Smooth muscle cell (in vitro differentiated cells): ENCODE measurements around the gene RTL10. TPM values are rescaled to one million over a fixed set of nuclear protein-coding genes. Genes with fewer than 3 reads are reported as not detected.

ENCODE experiments used
- DNase-seq: peaks from one replicate; lab custom pipeline; 2025; ENCODE audit not compliant: unreplicated experiment; lab: John Stamatoyannopoulos, UW
- H2AFZ ChIP-seq: fragments of 200-600 bp; sonication (generic); 2 replicates; pipeline ENCODE4 v1.6.0; 2016; ENCODE audit warnings: antibody characterized with exemption, low read depth, mild to moderate bottlenecking
- H3F3A ChIP-seq: fragments of 200-600 bp; sonication (generic); 2 replicates; pipeline ENCODE4 v1.6.0; 2017; ENCODE audit warnings: antibody characterized with exemption, low read depth
- H3K27ac ChIP-seq: fragments of 200-600 bp; sonication (generic); 2 replicates; pipeline ENCODE4 v1.5.1; 2016; ENCODE audit warnings: low read depth, mild to moderate bottlenecking
- H3K27me3 ChIP-seq: fragments of 200-600 bp; sonication (generic); 2 replicates; pipeline ENCODE4 v1.6.1; 2016; ENCODE audit warnings: low read depth, mild to moderate bottlenecking
- H3K36me3 ChIP-seq: fragments of 200-600 bp; sonication (generic); 2 replicates; pipeline ENCODE4 v1.5.1; 2016; ENCODE audit warnings: low read depth
- H3K4me1 ChIP-seq: fragments of 200-600 bp; sonication (generic); 2 replicates; pipeline ENCODE4 v1.5.1; 2016; ENCODE audit warnings: low read depth
- H3K4me2 ChIP-seq: fragments of 200-600 bp; sonication (generic); 2 replicates; pipeline ENCODE4 v1.6.0; 2016; ENCODE audit warnings: mild to moderate bottlenecking
- H3K4me3 ChIP-seq: fragments of 200-600 bp; sonication (generic); 2 replicates; pipeline ENCODE4 v1.5.1; 2016; ENCODE audit warnings: mild to moderate bottlenecking
- H3K79me2 ChIP-seq: fragments of 200-600 bp; sonication (generic); 2 replicates; pipeline ENCODE4 v1.6.0; 2016; ENCODE audit warnings: low read depth, mild to moderate bottlenecking
- H3K9ac ChIP-seq: fragments of 200-600 bp; sonication (generic); 2 replicates; pipeline ENCODE4 v1.6.0; 2016; ENCODE audit warnings: low read depth
- H3K9me3 ChIP-seq: fragments of 200-600 bp; sonication (generic); replicated peaks from 2 replicates; pipeline ENCODE4 v1.5.1; 2016; ENCODE audit warnings: low read depth
- H4K20me1 ChIP-seq: fragments of 200-600 bp; sonication (generic); 2 replicates; pipeline ENCODE4 v1.6.0; 2016; ENCODE audit warnings: low read depth
- CTCF ChIP-seq: fragments of 200-600 bp; sonication (generic); IDR thresholded peaks from 2 replicates; pipeline ENCODE4 v1.5.1; 2017; ENCODE audit warnings: borderline replicate concordance, mild to moderate bottlenecking, antibody characterized with exemption; ENCODE audit not compliant: insufficient read depth, poor library complexity, severe bottlenecking
- WGBS: methylation state at CpG from one replicate; pipeline ENCODE4 v1.1.7; 2016; ENCODE audit warnings: low lambda C conversion rate; 5-methylcytosine and 5-hydroxymethylcytosine counted together
- polyA plus RNA-seq: library from polyadenylated mRNA; unstranded; fragments of >200 nt; fragmentation: Nextera tagmentation; extraction: Ambion mirVana; gene quantifications from 2 replicates; pipeline ENCODE4 v1.2.1, GENCODE V29; 2016
- total RNA-seq: library from RNA; depleted of rRNA; stranded (reverse); fragments of >200 nt; gene quantifications from 2 replicates; pipeline ENCODE4 v1.2.3, GENCODE V29; 2014

The RTL10 gene
- total and polyA plus RNA-seq, 2 experiments from 2014 or later, result 3.8 to 7.5 TPM

GRCh38 chr22:19896665-19897355 lies 42.1 kb upstream of the RTL10 start:
- no peaks in the 10 kb centered on the region for H3F3A ChIP-seq
- 78% methylated on average over 15 of the region's 15 CpGs for WGBS
- no peaks in the 10 kb centered on the region for H3K36me3 ChIP-seq
- no peak overlapping the region for H3K27ac ChIP-seq
- H2AFZ ChIP-seq, result no peak overlapping the region
- TF ChIP-seq CTCF, result no peak
- no peaks in the 10 kb centered on the region for H3K27me3 ChIP-seq
- no peak for DNase-seq
- H3K4me3 ChIP-seq, result no peak overlapping the region
- no peaks in the 10 kb centered on the region for H3K9me3 ChIP-seq
- peaks cover 13% of the 10 kb centered on the region for H3K4me1 ChIP-seq
- no peaks in the 10 kb centered on the region for H3K79me2 ChIP-seq
- H3K9ac ChIP-seq, result no peak overlapping the region
- H3K4me2 ChIP-seq, result no peak overlapping the region
- no peaks in the 10 kb centered on the region for H4K20me1 ChIP-seq

- Histone ChIP-seq H3K27me3 (no peaks in the 10 kb centered on the region), H3K9ac (no peak overlapping the region), H3K4me2 (no peak overlapping the region), H3K27ac (no peak overlapping the region), H3K79me2 (no peaks in the 10 kb centered on the region), H3K36me3 (no peaks in the 10 kb centered on the region), H3F3A (no peaks in the 10 kb centered on the region), H3K4me3 (no peak overlapping the region), H3K4me1 (peaks cover 22% of the 10 kb centered on the region), H4K20me1 (no peaks in the 10 kb centered on the region), H3K9me3 (no peaks in the 10 kb centered on the region), H2AFZ (no peak overlapping the region)
- DNase-seq, result no peak
- no peak for TF ChIP-seq CTCF
- WGBS, result 93% methylated on average over 21 of the region's 23 CpGs
These were observed 40.6 kb upstream of the RTL10 start for GRCh38 chr22:19895160-19895849.

- no peak for TF ChIP-seq CTCF
- DNase-seq, result no peak
- Histone ChIP-seq H3K36me3 (no peaks in the 10 kb centered on the region), H3K9me3 (no peaks in the 10 kb centered on the region), H3K9ac (no peak overlapping the region), H3K27me3 (no peaks in the 10 kb centered on the region), H3F3A (no peaks in the 10 kb centered on the region), H3K4me1 (peaks cover 22% of the 10 kb centered on the region), H2AFZ (no peak overlapping the region), H3K4me2 (no peak overlapping the region), H3K79me2 (no peaks in the 10 kb centered on the region), H4K20me1 (no peaks in the 10 kb centered on the region), H3K4me3 (no peak overlapping the region), H3K27ac (no peak overlapping the region)
- 89% methylated on average over 15 of the region's 15 CpGs for WGBS
These were observed 38.7 kb upstream of the RTL10 start for GRCh38 chr22:19893363-19893762.
